Muscle layer of duodenum (tissue), 2 donors: ENCODE results near the gene PTPRN2.
"Not testable (repeated sequence)": the region's sequence is repeated elsewhere in the genome, so short reads cannot be mapped to it uniquely, and the experiment has no call there.

ENCODE experiments used
- H3K27ac ChIP-seq: one replicate; pipeline ENCODE4 v1.7.0; 2013; ENCODE audit warnings: mild to moderate bottlenecking, low read length
- H3K27me3 ChIP-seq: one replicate; pipeline ENCODE4 v1.7.0; 2013; ENCODE audit warnings: low read depth, mild to moderate bottlenecking, control low read depth, low read length
- H3K36me3 ChIP-seq, 2 donors: one replicate each; pipeline ENCODE4 v1.7.0; 2013; ENCODE audit warnings: low read length in 2 of 2, control low read depth in 1 of 2, mild to moderate bottlenecking in 1 of 2; ENCODE audit not compliant: insufficient read depth in 2 of 2, control insufficient read depth in 1 of 2
- H3K4me1 ChIP-seq, 2 donors: one replicate each; pipeline ENCODE4 v1.7.0; 2013; ENCODE audit warnings: low read length in 2 of 2, mild to moderate bottlenecking in 2 of 2, control low read depth in 1 of 2, moderate library complexity in 1 of 2; ENCODE audit not compliant: insufficient read depth in 2 of 2, control insufficient read depth in 1 of 2
- H3K4me3 ChIP-seq, 2 donors: one replicate each; pipeline ENCODE4 v1.7.0; 2013; ENCODE audit warnings: low read length in 2 of 2, low read depth in 1 of 2, mild to moderate bottlenecking in 1 of 2
- H3K9me3 ChIP-seq, 2 donors: one replicate each; pipeline ENCODE4 v1.7.0; 2013; ENCODE audit warnings: low read length in 2 of 2, control low read depth in 1 of 2, mild to moderate bottlenecking in 1 of 2; ENCODE audit not compliant: control insufficient read depth in 1 of 2
- donor health status: healthy.

PTPRN2 gene

GRCh38 chr7:158517571-158517970 is 70.1 kb downstream of the PTPRN2 start:
- H3K4me1 ChIP-seq = no peaks in the 10 kb centered on the region
- no peak overlapping the region for H3K27ac ChIP-seq
- H3K4me3 ChIP-seq = no peak overlapping the region

DNA sequence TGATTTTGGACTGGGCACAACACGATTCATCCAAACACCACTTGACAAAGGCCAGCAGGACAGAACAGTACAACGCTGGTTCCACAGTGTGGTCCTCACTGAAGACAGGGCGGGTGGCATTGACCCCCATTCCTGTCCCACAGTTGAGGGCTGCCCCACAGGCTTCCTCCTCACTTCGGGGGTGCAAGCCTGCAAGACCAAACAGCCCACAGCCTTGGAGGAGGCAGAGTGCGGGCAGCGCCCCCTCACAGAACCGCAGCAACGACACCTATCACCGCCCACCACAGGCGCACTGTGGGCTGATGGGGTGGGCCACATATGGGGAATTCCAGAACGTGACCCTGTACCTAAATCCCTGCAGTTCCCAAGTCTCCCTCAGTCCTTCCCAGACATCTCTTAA is 70.6 kb downstream of the PTPRN2 start:
- Histone ChIP-seq H3K27ac (no peak overlapping the region), H3K27me3 (no peaks in the 10 kb centered on the region), H3K4me3 (no peak overlapping the region), H3K4me1 (no peaks in the 10 kb centered on the region), H3K36me3 (no peaks in the 10 kb centered on the region), H3K9me3 (peaks cover 4 to 6% of the 10 kb centered on the region in 2 donors)

More at GRCh38 chr7:158517571-158517970, 70.1 kb downstream of the PTPRN2 start:
- Histone ChIP-seq H3K27me3 (no peaks in the 10 kb centered on the region), H3K9me3 (peaks cover 0 to 2% of the 10 kb centered on the region in 2 donors), H3K36me3 (no peaks in the 10 kb centered on the region)

- no peaks in the 10 kb centered on the region for H3K36me3 ChIP-seq
Observed at GRCh38 chr7:158516524-158516923, 71.1 kb downstream of the PTPRN2 start.

DNA sequence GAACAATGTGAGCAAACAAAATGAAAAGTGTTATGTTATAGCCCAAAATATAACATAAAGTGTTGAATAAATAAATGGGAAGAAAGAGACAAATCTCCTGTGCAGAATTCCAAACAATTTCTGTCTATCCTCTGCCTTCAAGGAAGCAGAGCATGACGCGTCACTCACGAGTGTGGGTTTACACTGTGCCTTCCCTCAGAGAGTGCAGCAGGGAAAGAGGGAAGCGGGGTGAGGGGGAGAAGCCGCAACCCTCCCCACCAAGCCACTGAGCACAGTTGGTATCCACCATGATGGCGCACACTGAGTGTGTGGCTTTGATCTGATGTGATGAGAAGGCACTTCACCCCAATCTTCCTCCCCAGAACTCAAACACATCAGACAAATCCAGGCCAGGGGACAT is 74.8 kb downstream of the PTPRN2 start:
- no peaks in the 10 kb centered on the region for H3K36me3 ChIP-seq
- H3K27ac ChIP-seq = no peak overlapping the region
- H3K9me3 ChIP-seq = peaks cover 11 to 21% of the 10 kb centered on the region in 2 donors
- no peaks in the 10 kb centered on the region for H3K27me3 ChIP-seq
- no peaks in the 10 kb centered on the region for H3K4me1 ChIP-seq
- no peak overlapping the region for H3K4me3 ChIP-seq

More at GRCh38 chr7:158516524-158516923, 71.1 kb downstream of the PTPRN2 start:
- Histone ChIP-seq H3K27me3 (no peaks in the 10 kb centered on the region), H3K4me1 (no peaks in the 10 kb centered on the region), H3K27ac (no peak overlapping the region), H3K4me3 (no peak overlapping the region), H3K9me3 (peaks cover 9 to 12% of the 10 kb centered on the region in 2 donors)

GRCh38 chr7:158512042-158512441 is 75.6 kb downstream of the PTPRN2 start:
- Histone ChIP-seq H3K27ac (no peak overlapping the region), H3K36me3 (no peaks in the 10 kb centered on the region), H3K9me3 (peaks cover 11 to 24% of the 10 kb centered on the region in 2 donors), H3K4me1 (no peaks in the 10 kb centered on the region), H3K27me3 (no peaks in the 10 kb centered on the region), H3K4me3 (no peak overlapping the region)

- H3K36me3 ChIP-seq = no peaks in the 10 kb centered on the region
- no peak overlapping the region for H3K4me3 ChIP-seq
- no peaks in the 10 kb centered on the region for H3K4me1 ChIP-seq
- H3K27ac ChIP-seq = no peak overlapping the region
- peaks cover 11 to 38% of the 10 kb centered on the region in 2 donors for H3K9me3 ChIP-seq
- H3K27me3 ChIP-seq = no peaks in the 10 kb centered on the region
Observed at GRCh38 chr7:158508802-158509385, 78.7 kb downstream of the PTPRN2 start.

DNA sequence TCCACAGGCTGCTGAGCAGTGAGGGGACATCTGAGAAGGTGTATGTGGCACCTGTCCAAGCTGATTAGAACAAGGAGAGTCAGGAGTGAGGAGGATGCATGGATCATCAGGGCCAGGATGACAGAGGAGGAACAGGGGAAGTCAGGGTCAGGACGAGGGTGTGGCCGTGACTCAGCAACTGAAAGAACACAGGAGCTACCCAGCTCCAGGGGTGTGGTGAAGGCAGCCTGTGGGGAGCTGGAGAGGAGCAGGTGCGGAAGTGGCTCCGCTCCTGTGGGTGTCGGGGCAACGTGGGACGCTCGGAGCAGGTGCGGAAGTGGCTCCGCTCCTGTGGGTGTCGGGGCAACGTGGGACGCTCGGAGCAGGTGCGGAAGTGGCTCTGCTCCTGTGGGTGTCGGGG is 79.3 kb downstream of the PTPRN2 start:
- not testable (repeated sequence) for H3K27me3 ChIP-seq, H3K4me3 ChIP-seq, H3K4me1 ChIP-seq, H3K36me3 ChIP-seq, H3K27ac ChIP-seq
- peaks cover 11 to 38% of the 10 kb centered on the region in 2 donors for H3K9me3 ChIP-seq

- Histone ChIP-seq H3K27me3 (no peaks in the 10 kb centered on the region), H3K4me3 (no peak overlapping the region), H3K27ac (no peak overlapping the region), H3K9me3 (peaks cover 11 to 38% of the 10 kb centered on the region in 2 donors), H3K36me3 (no peaks in the 10 kb centered on the region), H3K4me1 (no peaks in the 10 kb centered on the region)
Observed at GRCh38 chr7:158507917-158508316, 79.7 kb downstream of the PTPRN2 start.

DNA sequence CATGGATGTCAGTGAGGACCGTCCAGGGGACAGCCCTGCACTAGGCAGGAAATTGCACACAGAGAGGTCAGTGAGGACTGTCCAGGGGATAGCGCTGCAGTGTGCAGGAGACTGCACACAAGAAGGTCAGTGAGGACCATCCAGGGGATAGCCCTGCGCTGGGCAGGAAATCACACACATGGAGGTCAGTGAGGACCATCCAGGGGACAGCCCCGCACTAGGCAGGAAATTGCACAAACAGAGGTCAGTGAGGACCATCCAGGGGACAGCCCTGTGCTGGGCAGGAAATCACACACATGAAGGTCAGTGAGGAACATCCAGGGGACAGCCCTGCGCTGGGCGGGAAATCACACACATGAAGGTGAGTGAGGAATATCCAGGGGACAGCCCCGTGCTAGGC is 80.4 kb downstream of the PTPRN2 start:
- not testable (repeated sequence) for H3K4me3 ChIP-seq, H3K4me1 ChIP-seq, H3K27ac ChIP-seq, H3K27me3 ChIP-seq, H3K36me3 ChIP-seq
- peaks cover 8 to 33% of the 10 kb centered on the region in 2 donors for H3K9me3 ChIP-seq

DNA sequence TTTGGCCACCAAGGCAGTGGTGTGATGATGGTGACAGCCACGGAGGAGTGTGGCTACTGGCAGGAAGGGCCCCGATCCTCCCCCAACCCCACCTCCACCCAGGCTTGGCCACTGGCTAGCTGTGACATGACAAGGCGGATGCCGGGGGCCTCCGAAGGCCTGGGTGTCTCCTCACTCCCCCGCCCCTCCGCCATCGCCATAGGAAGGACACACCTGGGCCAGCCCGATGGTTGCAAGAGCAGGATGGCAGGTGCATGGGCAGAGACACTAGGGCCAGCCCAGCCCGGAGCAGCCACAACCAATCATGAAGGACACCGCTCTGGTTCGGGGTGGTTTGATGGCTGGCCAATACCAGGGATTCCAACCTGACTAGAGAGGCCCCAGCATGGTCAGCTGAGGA is 81.0 kb downstream of the PTPRN2 start:
- H3K36me3 ChIP-seq = no peaks in the 10 kb centered on the region
- H3K27me3 ChIP-seq = no peaks in the 10 kb centered on the region
- H3K4me3 ChIP-seq = no peak overlapping the region
- no peaks in the 10 kb centered on the region for H3K4me1 ChIP-seq
- peaks cover 3 to 28% of the 10 kb centered on the region in 2 donors for H3K9me3 ChIP-seq
- no peak overlapping the region for H3K27ac ChIP-seq

DNA sequence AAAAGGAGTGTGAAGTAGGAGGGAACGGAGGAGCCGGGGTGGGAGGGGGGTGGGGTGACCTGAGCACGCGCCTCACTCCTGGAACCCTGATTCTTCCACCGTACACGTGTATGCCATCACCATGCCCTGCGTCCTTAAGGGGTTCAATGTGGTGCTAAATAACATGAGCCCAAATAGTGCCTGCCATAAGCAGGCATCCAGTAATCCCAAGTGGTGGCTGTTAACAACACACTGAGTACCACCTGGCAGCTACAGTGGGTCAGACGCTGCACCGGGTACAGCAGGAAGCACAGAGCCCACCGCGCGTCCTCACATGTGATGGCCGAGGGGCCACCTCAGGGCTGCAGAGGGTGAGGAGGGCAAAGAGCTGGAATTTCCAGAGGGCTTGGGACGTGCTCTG is 81.9 kb downstream of the PTPRN2 start:
- no peaks in the 10 kb centered on the region for H3K4me1 ChIP-seq
- H3K36me3 ChIP-seq = no peaks in the 10 kb centered on the region
- H3K27me3 ChIP-seq = no peaks in the 10 kb centered on the region

GRCh38 chr7:158502068-158502750 is 85.4 kb downstream of the PTPRN2 start:
- Histone ChIP-seq H3K27ac (no peak overlapping the region), H3K27me3 (no peaks in the 10 kb centered on the region), H3K36me3 (no peaks in the 10 kb centered on the region), H3K4me1 (no peaks in the 10 kb centered on the region), H3K4me3 (no peak overlapping the region), H3K9me3 (peaks cover 0 to 16% of the 10 kb centered on the region in 2 donors)

More for the DNA sequence above, 81.9 kb downstream of the PTPRN2 start:
- H3K4me3 ChIP-seq = no peak overlapping the region
- H3K27ac ChIP-seq = no peak overlapping the region
- peaks cover 0 to 18% of the 10 kb centered on the region in 2 donors for H3K9me3 ChIP-seq
